ENCODE data around the gene NAA10. TPM values are rescaled to one million over a fixed set of nuclear protein-coding genes. Genes with fewer than 3 reads are reported as not detected.

Gene NAA10
- total RNA-seq, 1 experiment from 2014 or later: 246 TPM

DNA sequence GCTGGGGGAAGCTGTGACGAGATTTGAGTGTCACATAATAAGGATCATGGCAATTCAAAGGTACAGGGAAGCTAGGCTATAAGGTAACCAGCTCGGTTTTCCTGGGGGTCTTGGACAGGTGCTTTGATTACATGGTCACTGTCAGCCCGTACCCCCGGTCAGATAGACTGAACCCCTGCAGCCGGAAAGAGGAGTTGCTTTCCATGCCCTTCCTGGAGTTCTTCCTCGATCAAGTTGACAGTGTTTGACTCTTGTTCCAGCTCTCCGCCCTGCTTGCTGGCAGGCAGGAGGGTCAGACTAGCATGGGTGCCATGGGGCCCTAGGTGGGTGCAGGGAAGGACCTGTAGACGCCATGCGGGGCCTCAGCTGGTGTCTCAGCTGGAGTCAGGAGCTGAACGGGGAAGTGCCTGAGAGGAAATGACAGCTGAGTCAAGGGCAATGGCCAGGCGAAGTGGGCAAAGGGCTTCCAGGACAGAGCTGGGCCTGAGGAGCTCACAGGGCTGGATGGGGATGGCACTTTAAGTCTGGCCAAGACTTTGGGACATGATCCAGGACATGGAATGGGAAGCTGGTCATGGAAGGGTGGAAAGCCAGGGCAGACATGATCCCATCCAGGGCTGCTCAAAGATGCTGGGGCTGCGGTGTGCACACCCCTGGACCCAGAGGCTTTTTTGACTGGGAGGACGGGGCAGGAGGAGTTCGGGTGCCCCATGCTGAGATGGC lies 39.3 kb upstream of the NAA10 start (continued):
- TF ChIP-seq, protein P1, sequence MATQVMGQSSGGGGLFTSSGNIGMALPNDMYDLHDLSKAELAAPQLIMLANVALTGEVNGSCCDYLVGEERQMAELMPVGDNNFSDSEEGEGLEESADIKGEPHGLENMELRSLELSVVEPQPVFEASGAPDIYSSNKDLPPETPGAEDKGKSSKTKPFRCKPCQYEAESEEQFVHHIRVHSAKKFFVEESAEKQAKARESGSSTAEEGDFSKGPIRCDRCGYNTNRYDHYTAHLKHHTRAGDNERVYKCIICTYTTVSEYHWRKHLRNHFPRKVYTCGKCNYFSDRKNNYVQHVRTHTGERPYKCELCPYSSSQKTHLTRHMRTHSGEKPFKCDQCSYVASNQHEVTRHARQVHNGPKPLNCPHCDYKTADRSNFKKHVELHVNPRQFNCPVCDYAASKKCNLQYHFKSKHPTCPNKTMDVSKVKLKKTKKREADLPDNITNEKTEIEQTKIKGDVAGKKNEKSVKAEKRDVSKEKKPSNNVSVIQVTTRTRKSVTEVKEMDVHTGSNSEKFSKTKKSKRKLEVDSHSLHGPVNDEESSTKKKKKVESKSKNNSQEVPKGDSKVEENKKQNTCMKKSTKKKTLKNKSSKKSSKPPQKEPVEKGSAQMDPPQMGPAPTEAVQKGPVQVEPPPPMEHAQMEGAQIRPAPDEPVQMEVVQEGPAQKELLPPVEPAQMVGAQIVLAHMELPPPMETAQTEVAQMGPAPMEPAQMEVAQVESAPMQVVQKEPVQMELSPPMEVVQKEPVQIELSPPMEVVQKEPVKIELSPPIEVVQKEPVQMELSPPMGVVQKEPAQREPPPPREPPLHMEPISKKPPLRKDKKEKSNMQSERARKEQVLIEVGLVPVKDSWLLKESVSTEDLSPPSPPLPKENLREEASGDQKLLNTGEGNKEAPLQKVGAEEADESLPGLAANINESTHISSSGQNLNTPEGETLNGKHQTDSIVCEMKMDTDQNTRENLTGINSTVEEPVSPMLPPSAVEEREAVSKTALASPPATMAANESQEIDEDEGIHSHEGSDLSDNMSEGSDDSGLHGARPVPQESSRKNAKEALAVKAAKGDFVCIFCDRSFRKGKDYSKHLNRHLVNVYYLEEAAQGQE (IDR thresholded peaks at IDR 0.05; ENCODE audit: insufficient read depth in 1 of 2, low read depth in 2 of 2, low read length in 1 of 2): no peak

DNA sequence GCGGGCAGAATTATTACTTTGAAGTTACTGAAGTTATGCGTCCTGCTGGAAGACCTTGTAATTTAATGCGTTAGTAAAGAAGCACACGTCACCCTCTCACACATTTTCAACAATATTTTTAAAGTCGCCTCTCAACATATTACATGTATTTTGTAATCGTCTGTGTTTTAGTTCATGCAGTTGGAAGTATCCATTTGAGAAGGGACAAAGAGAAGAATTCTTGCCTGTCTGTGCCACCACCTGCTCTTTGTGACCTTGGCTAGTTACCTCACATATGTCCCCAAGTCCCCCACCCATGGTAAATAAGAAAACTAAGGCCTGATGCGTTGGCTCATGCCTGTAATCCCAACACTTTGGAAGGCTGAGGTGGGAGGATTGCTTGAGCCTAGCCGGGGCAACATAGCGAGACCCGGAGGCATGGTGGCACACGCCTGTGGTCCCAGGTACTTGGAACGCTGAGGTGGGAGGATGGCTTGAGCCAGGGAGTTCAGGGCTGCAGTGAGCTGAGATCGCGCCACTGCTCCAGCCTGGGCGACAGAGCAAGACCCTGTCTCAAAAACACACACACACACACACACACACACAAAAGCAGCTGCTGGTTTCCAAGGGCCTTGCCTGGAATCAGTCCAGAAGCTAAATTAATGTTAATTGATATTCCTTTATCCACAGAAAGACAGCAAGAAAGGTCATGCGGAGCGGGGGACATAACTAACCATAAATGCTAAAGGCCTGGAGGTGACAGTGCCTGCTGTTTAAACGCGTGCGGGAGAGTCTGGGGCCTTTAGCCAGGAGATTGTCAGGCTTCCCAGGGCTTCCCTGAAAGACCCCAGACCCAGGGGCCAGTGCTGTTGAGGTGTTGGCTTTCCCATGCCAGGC lies 38.5 kb upstream of the NAA10 start:
- in situ Hi-C loops (cut with HindIII; ENCODE audit: low pct_unique_long_range_greater_than_20kb, low sequenced_read_pairs) (no loop called here), intact Hi-C loops (cut with micrococcal nuclease; ENCODE audit: unreplicated experiment) (no loop called here)
- ATAC-seq: no peak
- POLR2A ChIA-PET: no interaction called here
- CTCF ChIA-PET: interaction anchor here (0.6 kb wide), 1 partner anchor 27 kb away, joined by 3 read pairs; no protein-coding TSS in a partner anchor
- Histone ChIP-seq H3K4me3 (ENCODE audit: low read depth in 2 of 2, low read length in 2 of 2) (peak overlapping the region; percentile 90 to 98), H3K27ac (ENCODE audit: low read length) (peak overlapping the region; percentile 100), H3K9me3 (ENCODE audit: control insufficient read depth, insufficient read depth, low read depth, low read length) (no peaks in the 10 kb centered on the region), H3K36me3 (ENCODE audit: control insufficient read depth, insufficient read depth, low read length) (no peaks in the 10 kb centered on the region; the same call in 1 of the 2 replicates), H3K27me3 (ENCODE audit: control insufficient read depth, insufficient read depth, low read length) (no peaks in the 10 kb centered on the region), H3K4me1 (ENCODE audit: control insufficient read depth, insufficient read depth, low read length) (peaks cover 18% of the 10 kb centered on the region)
- TSS peak; percentile 89 for BruUV-seq (replicated peaks)
- TF ChIP-seq POLR2AphosphoS5 (IDR thresholded peaks at IDR 0.05; ENCODE audit: low read depth, low read length) (no peak), TCF7L2 (IDR thresholded peaks at IDR 0.05; ENCODE audit: low read depth, low read length) (no peak), SIN3A (IDR thresholded peaks at IDR 0.05; ENCODE audit: borderline replicate concordance, insufficient read depth, low read depth, low read length) (no peak)
- TF ChIP-seq, protein P1 (IDR thresholded peaks at IDR 0.05; ENCODE audit: insufficient read depth in 1 of 2, low read depth in 2 of 2, low read length in 1 of 2): no peak
- TF ChIP-seq, protein P2, sequence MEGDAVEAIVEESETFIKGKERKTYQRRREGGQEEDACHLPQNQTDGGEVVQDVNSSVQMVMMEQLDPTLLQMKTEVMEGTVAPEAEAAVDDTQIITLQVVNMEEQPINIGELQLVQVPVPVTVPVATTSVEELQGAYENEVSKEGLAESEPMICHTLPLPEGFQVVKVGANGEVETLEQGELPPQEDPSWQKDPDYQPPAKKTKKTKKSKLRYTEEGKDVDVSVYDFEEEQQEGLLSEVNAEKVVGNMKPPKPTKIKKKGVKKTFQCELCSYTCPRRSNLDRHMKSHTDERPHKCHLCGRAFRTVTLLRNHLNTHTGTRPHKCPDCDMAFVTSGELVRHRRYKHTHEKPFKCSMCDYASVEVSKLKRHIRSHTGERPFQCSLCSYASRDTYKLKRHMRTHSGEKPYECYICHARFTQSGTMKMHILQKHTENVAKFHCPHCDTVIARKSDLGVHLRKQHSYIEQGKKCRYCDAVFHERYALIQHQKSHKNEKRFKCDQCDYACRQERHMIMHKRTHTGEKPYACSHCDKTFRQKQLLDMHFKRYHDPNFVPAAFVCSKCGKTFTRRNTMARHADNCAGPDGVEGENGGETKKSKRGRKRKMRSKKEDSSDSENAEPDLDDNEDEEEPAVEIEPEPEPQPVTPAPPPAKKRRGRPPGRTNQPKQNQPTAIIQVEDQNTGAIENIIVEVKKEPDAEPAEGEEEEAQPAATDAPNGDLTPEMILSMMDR (IDR thresholded peaks at IDR 0.05): no peak
- DNase-seq (ENCODE audit: low read depth, low spot score): no peak

All from Panc1 (cell line).